Measurements from ENCODE around the gene SYNC. TPM values are rescaled to one million over a fixed set of nuclear protein-coding genes. Genes with fewer than 3 reads are reported as not detected.

The SYNC gene
- total RNA-seq, 4 donors from 2014 or later = 10.2 to 31.2 (median 23.7) TPM

GRCh38 chr1:32666901-32667566 is 35.5 kb downstream of the SYNC start:
- no peak for DNase-seq (ENCODE audit: low spot score in 2 of 2)
- Histone ChIP-seq H3K27me3 (no peaks in the 10 kb centered on the region), H3K4me3 (no peak overlapping the region), H3K27ac (no peak overlapping the region), H3K9me3 (no peaks in the 10 kb centered on the region), H3K36me3 (peaks cover 3 to 100% (median 29%) of the 10 kb centered on the region in 3 donors), H3K4me1 (no peaks in the 10 kb centered on the region)
- TF ChIP-seq EP300 (IDR thresholded peaks at IDR 0.05) (no peak), CTCF (IDR thresholded peaks at IDR 0.05) (no peak), POLR2A (IDR thresholded peaks at IDR 0.05) (no peak)
- 80 to 86% methylated on average over 12 of the region's 12 CpGs for WGBS, 2 donors

GRCh38 chr1:32665915-32666314 is 36.7 kb downstream of the SYNC start:
- TF ChIP-seq POLR2A (IDR thresholded peaks at IDR 0.05) (no peak), CTCF (IDR thresholded peaks at IDR 0.05) (no peak), EP300 (IDR thresholded peaks at IDR 0.05) (no peak)
- no peak for DNase-seq (ENCODE audit: low spot score in 2 of 2)
- H3K4me1 ChIP-seq = no peaks in the 10 kb centered on the region
- H3K36me3 ChIP-seq = peaks cover 3 to 100% (median 20%) of the 10 kb centered on the region in 3 donors
- no peaks in the 10 kb centered on the region for H3K27me3 ChIP-seq
- WGBS, 2 donors = 48 to 50% methylated on average over 1 of the region's 1 CpG
- no peak overlapping the region for H3K4me3 ChIP-seq
- no peaks in the 10 kb centered on the region for H3K9me3 ChIP-seq
- no peak overlapping the region for H3K27ac ChIP-seq

- Histone ChIP-seq H3K36me3 (peaks cover 0 to 95% (median 1%) of the 10 kb centered on the region in 3 donors), H3K4me1 (peaks cover 0 to 23% (median 0%) of the 10 kb centered on the region in 4 donors), H3K27me3 (no peaks in the 10 kb centered on the region), H3K27ac (no peak overlapping the region), H3K4me3 (no peak overlapping the region), H3K9me3 (no peaks in the 10 kb centered on the region)
- DNase-seq (ENCODE audit: low spot score in 2 of 2) = no peak
- WGBS, 2 donors = 91 to 95% methylated on average over 1 of the region's 1 CpG
- TF ChIP-seq CTCF (IDR thresholded peaks at IDR 0.05) (no peak), EP300 (IDR thresholded peaks at IDR 0.05) (no peak), POLR2A (IDR thresholded peaks at IDR 0.05) (no peak)
Observed at GRCh38 chr1:32659581-32659980, 43.0 kb downstream of the SYNC start.

GRCh38 chr1:32652244-32652962 is 50.2 kb downstream of the SYNC start:
- TF ChIP-seq CTCF (IDR thresholded peaks at IDR 0.05) = no peak
- no peak for TF ChIP-seq POLR2A (IDR thresholded peaks at IDR 0.05)
- TF ChIP-seq EP300 (IDR thresholded peaks at IDR 0.05) = no peak
- Histone ChIP-seq H3K36me3 (peaks cover 0 to 44% (median 10%) of the 10 kb centered on the region in 3 donors), H3K4me3 (peak overlapping the region; percentile 56 to 93 (median 71)), H3K27me3 (no peaks in the 10 kb centered on the region), H3K4me1 (peaks cover 0 to 71% (median 25%) of the 10 kb centered on the region in 4 donors), H3K27ac (peak overlapping the region in 2 of 4 donors; percentile 94 to 100), H3K9me3 (no peaks in the 10 kb centered on the region)
- 85 to 87% methylated on average over 16 of the region's 16 CpGs for WGBS, 2 donors
- DNase-seq (ENCODE audit: low spot score in 2 of 2) = no peak

Measured in tibial nerve (tissue), 4 donors.